ENCODE measurements around the gene NDUFAF8.

Gene NDUFAF8

DNA sequence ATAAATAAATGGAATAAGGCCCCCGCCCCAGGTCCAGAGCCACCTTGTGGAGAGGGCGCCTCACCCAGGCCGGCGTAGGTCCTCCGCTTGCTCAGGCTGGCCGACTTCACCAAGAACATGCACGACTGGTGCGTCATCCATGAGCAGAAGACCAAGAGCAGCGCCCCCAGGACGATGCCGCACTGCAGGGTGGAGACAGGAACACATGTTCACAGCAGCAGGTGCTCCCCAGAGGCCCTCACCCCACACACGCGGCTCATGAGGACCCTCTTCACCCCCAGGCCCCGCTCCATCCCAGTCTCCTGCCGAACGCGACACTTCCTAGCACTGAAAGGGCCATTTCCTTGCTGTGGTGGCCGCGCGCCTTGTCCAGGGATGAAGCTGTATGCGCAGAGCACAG is 50.5 kb downstream of the NDUFAF8 start:
- no peaks in the 10 kb centered on the region for H3K9me2 ChIP-seq (replicated peaks; ENCODE audit: control insufficient read depth, low read length)
- no peaks in the 10 kb centered on the region for H3K27me3 ChIP-seq (ENCODE audit: control insufficient read depth, low read length)
- H3K4me1 ChIP-seq (ENCODE audit: control insufficient read depth, low read length) = peaks cover 13% of the 10 kb centered on the region
- no peak overlapping the region for H3K4me3 ChIP-seq (ENCODE audit: low read length)
- H3K9me3 ChIP-seq (ENCODE audit: control insufficient read depth, insufficient read depth, low read length) = no peaks in the 10 kb centered on the region
- 0 out of 2 replicates have a peak, but pooled peaks cover 3% of the 10 kb centered on the region for H3F3A ChIP-seq (ENCODE audit: control insufficient read depth, insufficient read depth)
- H3K27ac ChIP-seq (ENCODE audit: low read depth, low read length) = no peak overlapping the region
- peaks cover 82% of the 10 kb centered on the region for H3K79me2 ChIP-seq (ENCODE audit: control insufficient read depth, low read length)
- no peak overlapping the region for H3K4me2 ChIP-seq (ENCODE audit: low read length)
- H3K36me3 ChIP-seq (ENCODE audit: control insufficient read depth, low read length) = peaks cover 31% of the 10 kb centered on the region; the same call in 1 of the 2 replicates
- H4K20me1 ChIP-seq (ENCODE audit: control insufficient read depth, insufficient read depth, low read depth, low read length) = no peaks in the 10 kb centered on the region
- no peak for TF ChIP-seq EZH2phosphoT487 (IDR thresholded peaks at IDR 0.05; ENCODE audit: borderline replicate concordance, low read length)
- TF ChIP-seq, protein P1, sequence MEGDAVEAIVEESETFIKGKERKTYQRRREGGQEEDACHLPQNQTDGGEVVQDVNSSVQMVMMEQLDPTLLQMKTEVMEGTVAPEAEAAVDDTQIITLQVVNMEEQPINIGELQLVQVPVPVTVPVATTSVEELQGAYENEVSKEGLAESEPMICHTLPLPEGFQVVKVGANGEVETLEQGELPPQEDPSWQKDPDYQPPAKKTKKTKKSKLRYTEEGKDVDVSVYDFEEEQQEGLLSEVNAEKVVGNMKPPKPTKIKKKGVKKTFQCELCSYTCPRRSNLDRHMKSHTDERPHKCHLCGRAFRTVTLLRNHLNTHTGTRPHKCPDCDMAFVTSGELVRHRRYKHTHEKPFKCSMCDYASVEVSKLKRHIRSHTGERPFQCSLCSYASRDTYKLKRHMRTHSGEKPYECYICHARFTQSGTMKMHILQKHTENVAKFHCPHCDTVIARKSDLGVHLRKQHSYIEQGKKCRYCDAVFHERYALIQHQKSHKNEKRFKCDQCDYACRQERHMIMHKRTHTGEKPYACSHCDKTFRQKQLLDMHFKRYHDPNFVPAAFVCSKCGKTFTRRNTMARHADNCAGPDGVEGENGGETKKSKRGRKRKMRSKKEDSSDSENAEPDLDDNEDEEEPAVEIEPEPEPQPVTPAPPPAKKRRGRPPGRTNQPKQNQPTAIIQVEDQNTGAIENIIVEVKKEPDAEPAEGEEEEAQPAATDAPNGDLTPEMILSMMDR (IDR thresholded peaks at IDR 0.05; ENCODE audit: low read depth, low read length, poor library complexity, severe bottlenecking) = no peak

- H3K79me2 ChIP-seq (ENCODE audit: control insufficient read depth, low read length) = peaks cover 84% of the 10 kb centered on the region
Observed at GRCh38 chr17:81290230-81290629, 51.1 kb downstream of the NDUFAF8 start.

More at GRCh38 chr17:81290230-81290629, 51.1 kb downstream of the NDUFAF8 start:
- no peak for TF ChIP-seq EZH2phosphoT487 (IDR thresholded peaks at IDR 0.05; ENCODE audit: borderline replicate concordance, low read length)
- TF ChIP-seq, protein P1 (IDR thresholded peaks at IDR 0.05; ENCODE audit: low read depth, low read length, poor library complexity, severe bottlenecking) = no peak
- Histone ChIP-seq H3K27ac (ENCODE audit: low read depth, low read length) (no peak overlapping the region), H3K9me2 (replicated peaks; ENCODE audit: control insufficient read depth, low read length) (no peaks in the 10 kb centered on the region), H3K36me3 (ENCODE audit: control insufficient read depth, low read length) (peaks cover 31% of the 10 kb centered on the region; the same call in 1 of the 2 replicates), H3K9me3 (ENCODE audit: control insufficient read depth, insufficient read depth, low read length) (no peaks in the 10 kb centered on the region), H3K27me3 (ENCODE audit: control insufficient read depth, low read length) (no peaks in the 10 kb centered on the region), H3F3A (ENCODE audit: control insufficient read depth, insufficient read depth) (0 out of 2 replicates have a peak, but pooled peaks cover 3% of the 10 kb centered on the region), H3K4me1 (ENCODE audit: control insufficient read depth, low read length) (peaks cover 13% of the 10 kb centered on the region), H3K4me2 (ENCODE audit: low read length) (no peak overlapping the region), H3K4me3 (ENCODE audit: low read length) (no peak overlapping the region), H4K20me1 (ENCODE audit: control insufficient read depth, insufficient read depth, low read depth, low read length) (no peaks in the 10 kb centered on the region)

Data from DOHH2 (cell line).